ENCODE measurements around the gene SEMA5B. TPM values are rescaled to one million over a fixed set of nuclear protein-coding genes. Genes with fewer than 3 reads are reported as not detected.

SEMA5B gene
- polyA plus RNA-seq, 1 experiment = not detected

- no peak for DNase-seq (ENCODE audit: low read depth)
- ChIA-PET POLR2A (no interaction called here), CTCF (no interaction called here)
- Histone ChIP-seq H3K27me3 (ENCODE audit: control insufficient read depth, insufficient read depth, low read length) (peaks cover 6% of the 10 kb centered on the region), H3K4me3 (ENCODE audit: low read depth, low read length) (no peak overlapping the region), H3K36me3 (ENCODE audit: control insufficient read depth, insufficient read depth, low read length) (no peaks in the 10 kb centered on the region)
- TF ChIP-seq CTCF (IDR thresholded peaks at IDR 0.05; ENCODE audit: insufficient read depth, low read depth, low read length) = no peak
Measured at GRCh38 chr3:123064914-123065313, 37.4 kb upstream of the SEMA5B start.

GRCh38 chr3:123064506-123064905, 36.9 kb upstream of the SEMA5B start:
- Histone ChIP-seq H3K27me3 (ENCODE audit: control insufficient read depth, insufficient read depth, low read length) (peaks cover 6% of the 10 kb centered on the region), H3K36me3 (ENCODE audit: control insufficient read depth, insufficient read depth, low read length) (no peaks in the 10 kb centered on the region), H3K4me3 (ENCODE audit: low read depth, low read length) (no peak overlapping the region)
- no peak for TF ChIP-seq CTCF (IDR thresholded peaks at IDR 0.05; ENCODE audit: insufficient read depth, low read depth, low read length)
- no peak for DNase-seq (ENCODE audit: low read depth)
- POLR2A ChIA-PET = no interaction called here
- CTCF ChIA-PET = no interaction called here

- Histone ChIP-seq H3K4me3 (ENCODE audit: low read depth, low read length) (no peak overlapping the region), H3K27me3 (ENCODE audit: control insufficient read depth, insufficient read depth, low read length) (peaks cover 6% of the 10 kb centered on the region), H3K36me3 (ENCODE audit: control insufficient read depth, insufficient read depth, low read length) (no peaks in the 10 kb centered on the region)
- TF ChIP-seq CTCF (IDR thresholded peaks at IDR 0.05; ENCODE audit: insufficient read depth, low read depth, low read length) = no peak
- no peak for DNase-seq (ENCODE audit: low read depth)
- CTCF ChIA-PET = no interaction called here
- POLR2A ChIA-PET = no interaction called here
Measured at GRCh38 chr3:123063034-123063433, 35.5 kb upstream of the SEMA5B start.

GRCh38 chr3:123061856-123062255, 34.3 kb upstream of the SEMA5B start:
- POLR2A ChIA-PET = no interaction called here
- no peaks in the 10 kb centered on the region for H3K36me3 ChIP-seq (ENCODE audit: control insufficient read depth, insufficient read depth, low read length)
- peaks cover 6% of the 10 kb centered on the region for H3K27me3 ChIP-seq (ENCODE audit: control insufficient read depth, insufficient read depth, low read length)
- H3K4me3 ChIP-seq (ENCODE audit: low read depth, low read length) = no peak overlapping the region
- CTCF ChIA-PET = no interaction called here
- TF ChIP-seq CTCF (IDR thresholded peaks at IDR 0.05; ENCODE audit: insufficient read depth, low read depth, low read length) = no peak
- no peak for DNase-seq (ENCODE audit: low read depth)

- H3K4me3 ChIP-seq (ENCODE audit: low read depth, low read length) = no peak overlapping the region
- no peak for TF ChIP-seq CTCF (IDR thresholded peaks at IDR 0.05; ENCODE audit: insufficient read depth, low read depth, low read length)
- ChIA-PET POLR2A (no interaction called here), CTCF (no interaction called here)
- peaks cover 6% of the 10 kb centered on the region for H3K27me3 ChIP-seq (ENCODE audit: control insufficient read depth, insufficient read depth, low read length)
- H3K36me3 ChIP-seq (ENCODE audit: control insufficient read depth, insufficient read depth, low read length) = no peaks in the 10 kb centered on the region
- no peak for DNase-seq (ENCODE audit: low read depth)
Measured at GRCh38 chr3:123060054-123060453, 32.5 kb upstream of the SEMA5B start.

All from BJ (cell line).